Smooth muscle cell of trachea (primary cell): ENCODE measurements around the gene CLDN12. TPM values are rescaled to one million over a fixed set of nuclear protein-coding genes. Genes with fewer than 3 reads are reported as not detected.

Source experiments
- total RNA-seq: library from RNA; depleted of rRNA; stranded (reverse); fragments of >200 nt; gene quantifications from 2 replicates; pipeline ENCODE4 v1.2.1, GENCODE V29; 2014

The CLDN12 gene
- total RNA-seq = 39.1 and 46.0 TPM in 2 replicates

GRCh38 chr7:90403174-90404113, at the start of gene CLDN12:
CLDN12 (plus strand) TSS chr7:90403461; CDS start chr7:90412677, 9,216 bp downstream.

Other genes with a start within 250 kb of the CLDN12 start
- 63.1 and 70.3 TPM in 2 replicates for gene STEAP1, start 249.0 kb upstream of the CLDN12 start, total RNA-seq
- 37.7 and 48.5 TPM in 2 replicates for gene STEAP2, start 191.7 kb upstream of the CLDN12 start, total RNA-seq
- gene CFAP69, start 158.3 kb upstream of the CLDN12 start, total RNA-seq = 5.5 and 6.4 TPM in 2 replicates
- not detected in 2 replicates for gene FAM237B, start 82.2 kb upstream of the CLDN12 start, total RNA-seq
- gene GTPBP10, start 56.7 kb upstream of the CLDN12 start, total RNA-seq = 15.5 and 26.8 TPM in 2 replicates
- gene PTTG1IP2, start 66.2 kb downstream of the CLDN12 start, total RNA-seq = not detected in 2 replicates
- 42.8 and 68.5 TPM in 2 replicates for gene CDK14, start 192.9 kb downstream of the CLDN12 start, total RNA-seq